Neural crest cell (in vitro differentiated cells): ENCODE data around the gene TMC5. TPM values are rescaled to one million over a fixed set of nuclear protein-coding genes. Genes with fewer than 3 reads are reported as not detected.

Source experiments
- DNase-seq: peaks from one replicate; pipeline ENCODE4 v3.0.0; 2021; ENCODE audit warnings: low read depth, mixed read lengths, low spot score
- H3K27ac Mint-ChIP-seq: one replicate; pipeline ENCODE4 v1.8.0; 2021; ENCODE audit warnings: mild to moderate bottlenecking, mixed read lengths; ENCODE audit not compliant: unreplicated experiment
- H3K27me3 Mint-ChIP-seq: 2 replicates; pipeline ENCODE4 v1.8.0; 2021; ENCODE audit warnings: low read depth, mild to moderate bottlenecking, mixed read lengths
- H3K36me3 Mint-ChIP-seq: 2 replicates; pipeline ENCODE4 v1.8.0; 2021; ENCODE audit warnings: low read depth, mild to moderate bottlenecking, mixed read lengths
- H3K4me1 Mint-ChIP-seq: 2 replicates; pipeline ENCODE4 v1.8.0; 2021; ENCODE audit warnings: mixed read lengths
- H3K4me3 Mint-ChIP-seq: one replicate; pipeline ENCODE4 v1.8.0; 2021; ENCODE audit warnings: mild to moderate bottlenecking, mixed read lengths
- H3K9me3 Mint-ChIP-seq: 2 replicates; pipeline ENCODE4 v1.8.0; 2021; ENCODE audit warnings: mixed read lengths
- total RNA-seq: library from RNA; stranded (reverse); gene quantifications from 2 replicates; pipeline ENCODE4 v1.2.1, GENCODE V29; 2021
- TF ChIP-seq, protein P1 (sequence below): fragments of 200-600 bp; sonication (generic); conservative IDR thresholded peaks from 2 replicates; pipeline ENCODE4 v1.5.0; 2021; ENCODE audit warnings: antibody characterized with exemption, mild to moderate bottlenecking

Gene TMC5
- total RNA-seq, 1 donor from 2014 or later: not detected

DNA sequence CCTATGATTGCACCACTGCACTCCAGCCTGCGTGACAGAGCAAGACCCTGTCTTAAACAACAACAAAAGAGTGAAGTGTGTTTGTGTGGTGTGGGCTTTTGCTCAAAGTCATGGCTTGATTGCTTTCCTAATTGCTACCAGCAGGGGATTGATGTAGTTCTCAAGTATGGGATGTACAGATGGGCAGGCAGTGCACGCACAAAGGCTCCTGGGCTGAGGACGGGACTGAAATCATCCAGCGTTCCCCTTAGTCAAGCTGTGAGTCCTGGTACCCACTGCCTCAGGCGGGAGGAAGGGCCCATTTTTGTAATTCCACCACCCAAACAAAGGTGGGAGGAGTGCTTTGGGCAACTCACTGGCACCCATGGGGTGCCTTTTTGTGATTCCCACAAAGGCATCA, 56.9 kb downstream of the TMC5 start:
- no peak overlapping the region for H3K27ac Mint-ChIP-seq

DNA sequence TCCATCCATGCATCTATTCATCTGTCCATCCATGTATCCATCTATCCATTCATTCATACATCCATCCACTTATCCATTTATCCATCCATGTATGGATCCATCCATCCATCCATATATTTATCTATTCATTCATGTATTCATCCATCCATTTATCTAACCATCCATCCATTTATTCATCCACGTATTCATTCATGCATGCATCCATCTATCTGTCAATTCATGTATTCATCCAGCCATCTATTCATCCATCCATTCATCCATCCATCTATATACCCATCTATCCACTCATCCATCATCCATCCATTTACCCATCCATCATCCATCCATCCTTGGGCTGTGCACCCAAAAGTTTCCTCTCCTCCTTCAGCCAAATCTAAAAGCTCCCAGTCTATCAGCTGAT, 60.8 kb downstream of the TMC5 start:
- no peak for DNase-seq
- H3K27ac Mint-ChIP-seq: no peak overlapping the region
- H3K4me3 Mint-ChIP-seq: no peak overlapping the region
- no peaks in the 10 kb centered on the region for H3K4me1 Mint-ChIP-seq
- H3K36me3 Mint-ChIP-seq: no peaks in the 10 kb centered on the region
- H3K9me3 Mint-ChIP-seq: no peaks in the 10 kb centered on the region
- H3K27me3 Mint-ChIP-seq: peaks cover 4% of the 10 kb centered on the region
- TF ChIP-seq, protein P1, sequence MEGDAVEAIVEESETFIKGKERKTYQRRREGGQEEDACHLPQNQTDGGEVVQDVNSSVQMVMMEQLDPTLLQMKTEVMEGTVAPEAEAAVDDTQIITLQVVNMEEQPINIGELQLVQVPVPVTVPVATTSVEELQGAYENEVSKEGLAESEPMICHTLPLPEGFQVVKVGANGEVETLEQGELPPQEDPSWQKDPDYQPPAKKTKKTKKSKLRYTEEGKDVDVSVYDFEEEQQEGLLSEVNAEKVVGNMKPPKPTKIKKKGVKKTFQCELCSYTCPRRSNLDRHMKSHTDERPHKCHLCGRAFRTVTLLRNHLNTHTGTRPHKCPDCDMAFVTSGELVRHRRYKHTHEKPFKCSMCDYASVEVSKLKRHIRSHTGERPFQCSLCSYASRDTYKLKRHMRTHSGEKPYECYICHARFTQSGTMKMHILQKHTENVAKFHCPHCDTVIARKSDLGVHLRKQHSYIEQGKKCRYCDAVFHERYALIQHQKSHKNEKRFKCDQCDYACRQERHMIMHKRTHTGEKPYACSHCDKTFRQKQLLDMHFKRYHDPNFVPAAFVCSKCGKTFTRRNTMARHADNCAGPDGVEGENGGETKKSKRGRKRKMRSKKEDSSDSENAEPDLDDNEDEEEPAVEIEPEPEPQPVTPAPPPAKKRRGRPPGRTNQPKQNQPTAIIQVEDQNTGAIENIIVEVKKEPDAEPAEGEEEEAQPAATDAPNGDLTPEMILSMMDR: no peak

More for the DNA sequence above, 56.9 kb downstream of the TMC5 start:
- Mint-ChIP-seq H3K36me3 (no peaks in the 10 kb centered on the region), H3K4me3 (no peak overlapping the region), H3K27me3 (peaks cover 4% of the 10 kb centered on the region), H3K4me1 (no peaks in the 10 kb centered on the region), H3K9me3 (no peaks in the 10 kb centered on the region)
- DNase-seq: no peak
- TF ChIP-seq, protein P1: no peak

DNA sequence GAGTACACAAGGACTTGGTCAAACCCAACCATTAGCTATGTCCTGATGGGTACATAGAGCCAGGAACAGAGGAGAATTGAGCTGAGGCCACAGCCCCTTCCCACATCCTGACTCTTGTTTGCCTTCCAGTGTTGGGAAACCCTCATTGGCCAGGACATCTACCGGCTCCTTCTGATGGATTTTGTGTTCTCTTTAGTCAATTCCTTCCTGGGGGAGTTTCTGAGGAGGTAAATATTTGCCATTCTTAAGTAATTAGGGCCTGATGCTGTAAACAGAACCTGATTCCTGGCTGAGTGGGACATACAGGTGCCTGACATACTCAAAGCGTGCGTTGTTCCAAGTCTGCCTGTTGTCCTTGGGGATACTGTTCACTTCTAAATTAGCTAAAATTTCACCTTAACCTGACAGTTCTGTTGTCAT, 61.6 kb downstream of the TMC5 start:
- H3K4me1 Mint-ChIP-seq: no peaks in the 10 kb centered on the region

DNA sequence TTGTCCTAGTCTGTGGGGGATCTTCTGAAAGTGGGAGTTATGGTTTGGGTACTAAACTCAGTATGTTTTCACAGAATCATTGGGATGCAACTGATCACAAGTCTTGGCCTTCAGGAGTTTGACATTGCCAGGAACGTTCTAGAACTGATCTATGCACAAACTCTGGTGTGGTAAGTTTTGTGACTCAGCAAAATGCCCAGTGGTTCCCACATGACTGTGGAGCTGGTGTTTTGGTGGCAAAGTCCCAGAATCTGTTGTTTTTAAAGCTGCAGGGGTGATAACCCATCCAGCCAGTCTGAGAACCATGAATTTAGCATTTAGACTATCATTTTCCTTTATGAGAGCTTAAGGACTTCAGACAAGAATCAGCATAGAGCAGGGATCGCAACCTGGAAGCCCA, 63.6 kb downstream of the TMC5 start:
- no peak overlapping the region for H3K4me3 Mint-ChIP-seq
- H3K4me1 Mint-ChIP-seq: no peaks in the 10 kb centered on the region
- TF ChIP-seq, protein P1: no peak
- no peak for DNase-seq
- H3K9me3 Mint-ChIP-seq: no peaks in the 10 kb centered on the region
- H3K27ac Mint-ChIP-seq: no peak overlapping the region
- peaks cover 4% of the 10 kb centered on the region for H3K27me3 Mint-ChIP-seq
- no peaks in the 10 kb centered on the region for H3K36me3 Mint-ChIP-seq

More for the DNA sequence above, 61.6 kb downstream of the TMC5 start:
- Mint-ChIP-seq H3K9me3 (no peaks in the 10 kb centered on the region), H3K4me3 (no peak overlapping the region), H3K36me3 (no peaks in the 10 kb centered on the region), H3K27me3 (peaks cover 4% of the 10 kb centered on the region), H3K27ac (no peak overlapping the region)
- no peak for DNase-seq
- TF ChIP-seq, protein P1: no peak

DNA sequence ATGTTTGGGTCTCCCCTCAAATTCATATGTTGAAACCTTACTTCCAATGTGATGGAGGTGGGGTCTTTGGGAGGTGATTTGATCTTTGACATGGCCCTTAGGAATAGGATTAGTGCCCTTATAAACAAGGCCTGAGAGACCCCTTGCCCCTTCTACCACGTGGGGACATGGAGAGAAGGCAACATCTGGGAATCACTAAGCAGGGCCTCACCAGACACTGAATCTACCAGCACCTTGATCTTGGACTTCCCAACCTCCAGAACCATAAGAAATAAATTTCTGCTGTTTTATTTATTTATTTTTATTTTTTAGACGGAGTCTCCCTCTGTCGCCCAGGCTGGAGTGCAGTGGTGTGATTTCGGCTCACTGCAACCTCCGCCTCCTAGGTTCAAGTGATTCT, 64.1 kb downstream of the TMC5 start:
- no peaks in the 10 kb centered on the region for H3K9me3 Mint-ChIP-seq
- no peaks in the 10 kb centered on the region for H3K4me1 Mint-ChIP-seq
- H3K27me3 Mint-ChIP-seq: peaks cover 4% of the 10 kb centered on the region
- DNase-seq: no peak
- no peak overlapping the region for H3K4me3 Mint-ChIP-seq
- TF ChIP-seq, protein P1: no peak
- H3K36me3 Mint-ChIP-seq: no peaks in the 10 kb centered on the region
- no peak overlapping the region for H3K27ac Mint-ChIP-seq

DNA sequence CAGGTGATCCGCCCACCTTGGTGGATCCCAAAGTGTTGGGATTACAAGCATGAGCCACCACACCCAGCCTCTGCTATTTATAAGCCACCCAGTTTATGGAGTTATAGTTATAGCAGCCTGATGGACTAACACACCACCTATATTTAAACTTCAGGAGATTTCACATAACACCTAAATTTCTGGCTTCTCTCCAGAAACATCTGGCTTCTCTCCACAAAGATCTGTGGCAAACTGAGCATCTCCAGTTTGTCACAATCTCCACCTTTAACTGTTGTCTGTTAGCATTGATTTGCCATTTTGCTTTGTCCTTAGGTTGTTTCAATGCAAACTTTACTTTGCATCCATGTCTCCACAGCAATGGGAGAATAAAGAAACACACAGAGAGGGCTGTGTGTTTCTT, 64.6 kb downstream of the TMC5 start:
- Mint-ChIP-seq H3K4me3 (no peak overlapping the region), H3K27me3 (peaks cover 4% of the 10 kb centered on the region), H3K9me3 (no peaks in the 10 kb centered on the region), H3K27ac (no peak overlapping the region), H3K4me1 (no peaks in the 10 kb centered on the region), H3K36me3 (no peaks in the 10 kb centered on the region)
- DNase-seq: no peak
- TF ChIP-seq, protein P1: no peak
